ENCODE measurements around the gene MAD1L1. TPM values are rescaled to one million over a fixed set of nuclear protein-coding genes. Genes with fewer than 3 reads are reported as not detected.

The MAD1L1 gene
- total and polyA plus RNA-seq, 8 donors, result 21.4 to 58.8 (median 22.5) TPM

DNA sequence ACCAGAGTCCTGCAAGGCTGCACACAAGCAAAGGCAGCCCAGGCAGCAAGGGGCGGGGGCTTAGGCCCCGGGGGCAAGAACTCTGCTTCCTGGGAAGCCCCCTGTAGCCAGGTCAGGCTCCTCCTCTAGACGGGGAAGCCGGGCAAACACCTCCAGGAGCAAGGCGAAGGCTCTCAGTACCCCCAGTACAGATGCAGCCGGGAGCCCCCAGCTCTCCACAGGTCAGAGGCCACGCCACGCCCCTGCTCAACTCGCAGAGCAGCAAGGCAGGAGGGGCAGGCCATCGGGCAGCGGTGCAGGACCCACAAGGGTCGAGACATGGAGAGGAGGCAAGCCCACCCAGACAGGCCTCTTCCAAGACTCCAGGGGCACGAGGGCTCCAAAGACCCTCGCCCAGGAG, 108.8 kb downstream of the MAD1L1 start:
- Histone ChIP-seq H3K4me3 (no peak overlapping the region), H3K4me1 (peaks cover 0 to 11% of the 10 kb centered on the region in 2 donors), H3K27ac (no peak overlapping the region), H3K9me3 (no peaks in the 10 kb centered on the region), H3K27me3 (no peaks in the 10 kb centered on the region), H3K36me3 (peaks cover 0 to 45% of the 10 kb centered on the region in 2 donors)
- no peak for ATAC-seq
- intact Hi-C loops (cut with DNase I), result no loop called here
- no peak for DNase-seq
- TF ChIP-seq, protein P1, sequence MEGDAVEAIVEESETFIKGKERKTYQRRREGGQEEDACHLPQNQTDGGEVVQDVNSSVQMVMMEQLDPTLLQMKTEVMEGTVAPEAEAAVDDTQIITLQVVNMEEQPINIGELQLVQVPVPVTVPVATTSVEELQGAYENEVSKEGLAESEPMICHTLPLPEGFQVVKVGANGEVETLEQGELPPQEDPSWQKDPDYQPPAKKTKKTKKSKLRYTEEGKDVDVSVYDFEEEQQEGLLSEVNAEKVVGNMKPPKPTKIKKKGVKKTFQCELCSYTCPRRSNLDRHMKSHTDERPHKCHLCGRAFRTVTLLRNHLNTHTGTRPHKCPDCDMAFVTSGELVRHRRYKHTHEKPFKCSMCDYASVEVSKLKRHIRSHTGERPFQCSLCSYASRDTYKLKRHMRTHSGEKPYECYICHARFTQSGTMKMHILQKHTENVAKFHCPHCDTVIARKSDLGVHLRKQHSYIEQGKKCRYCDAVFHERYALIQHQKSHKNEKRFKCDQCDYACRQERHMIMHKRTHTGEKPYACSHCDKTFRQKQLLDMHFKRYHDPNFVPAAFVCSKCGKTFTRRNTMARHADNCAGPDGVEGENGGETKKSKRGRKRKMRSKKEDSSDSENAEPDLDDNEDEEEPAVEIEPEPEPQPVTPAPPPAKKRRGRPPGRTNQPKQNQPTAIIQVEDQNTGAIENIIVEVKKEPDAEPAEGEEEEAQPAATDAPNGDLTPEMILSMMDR (IDR thresholded peaks at IDR 0.05), result no peak

DNA sequence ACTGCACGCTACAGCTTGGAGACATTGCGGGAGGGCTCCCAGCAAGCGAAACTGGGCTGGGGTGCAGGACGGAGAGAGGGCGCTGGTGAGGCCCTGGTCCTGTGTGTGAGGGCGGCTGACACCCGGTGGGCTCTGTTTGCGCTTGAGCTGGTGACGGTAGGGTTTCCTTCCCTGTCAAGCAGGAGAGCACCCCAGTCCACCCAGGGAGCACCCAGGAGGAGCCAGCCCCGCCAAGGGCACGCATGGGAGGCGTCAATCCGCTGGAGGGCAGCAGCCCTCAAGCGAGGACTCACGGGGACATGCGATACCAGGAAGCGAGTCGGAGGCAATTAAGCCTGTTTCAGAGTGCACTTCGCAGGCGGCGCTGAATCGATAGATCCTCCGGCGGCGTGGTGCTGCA, 109.4 kb downstream of the MAD1L1 start:
- no peaks in the 10 kb centered on the region for H3K9me3 ChIP-seq
- ATAC-seq, result no peak
- H3K4me3 ChIP-seq, result no peak overlapping the region
- TF ChIP-seq, protein P1 (IDR thresholded peaks at IDR 0.05), result no peak
- intact Hi-C loops (cut with DNase I), result no loop called here
- H3K36me3 ChIP-seq, result peaks cover 0 to 44% of the 10 kb centered on the region in 2 donors
- no peak for DNase-seq
- peaks cover 0 to 11% of the 10 kb centered on the region in 2 donors for H3K4me1 ChIP-seq
- H3K27ac ChIP-seq, result no peak overlapping the region
- H3K27me3 ChIP-seq, result no peaks in the 10 kb centered on the region

DNA sequence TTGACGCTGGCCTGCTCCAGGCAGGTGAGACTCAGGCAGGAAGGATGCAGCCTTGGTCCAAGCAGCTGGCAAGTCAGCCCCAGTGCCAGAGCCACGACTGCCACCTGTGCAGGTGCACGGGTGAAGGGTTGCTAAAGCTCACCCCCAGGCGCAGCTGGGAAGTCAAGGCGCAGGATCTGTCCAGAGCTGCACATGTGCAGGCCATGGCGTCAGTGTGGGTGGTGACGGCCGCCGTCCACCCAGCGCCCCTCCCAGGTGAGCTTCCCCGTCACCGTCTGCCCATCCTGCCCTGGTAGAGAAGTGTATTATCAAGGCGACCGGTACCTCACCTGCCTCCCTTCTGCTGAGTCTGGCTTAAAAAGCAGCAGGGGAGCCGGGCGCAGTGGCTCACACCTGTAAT, 110.1 kb downstream of the MAD1L1 start:
- H3K27ac ChIP-seq, result no peak overlapping the region
- peaks cover 0 to 11% of the 10 kb centered on the region in 2 donors for H3K4me1 ChIP-seq
- ATAC-seq, result no peak
- H3K9me3 ChIP-seq, result no peaks in the 10 kb centered on the region
- H3K27me3 ChIP-seq, result no peaks in the 10 kb centered on the region
- no peak for DNase-seq
- TF ChIP-seq, protein P1 (IDR thresholded peaks at IDR 0.05), result no peak
- intact Hi-C loops (cut with DNase I), result no loop called here
- H3K36me3 ChIP-seq, result peaks cover 0 to 44% of the 10 kb centered on the region in 2 donors
- H3K4me3 ChIP-seq, result no peak overlapping the region

DNA sequence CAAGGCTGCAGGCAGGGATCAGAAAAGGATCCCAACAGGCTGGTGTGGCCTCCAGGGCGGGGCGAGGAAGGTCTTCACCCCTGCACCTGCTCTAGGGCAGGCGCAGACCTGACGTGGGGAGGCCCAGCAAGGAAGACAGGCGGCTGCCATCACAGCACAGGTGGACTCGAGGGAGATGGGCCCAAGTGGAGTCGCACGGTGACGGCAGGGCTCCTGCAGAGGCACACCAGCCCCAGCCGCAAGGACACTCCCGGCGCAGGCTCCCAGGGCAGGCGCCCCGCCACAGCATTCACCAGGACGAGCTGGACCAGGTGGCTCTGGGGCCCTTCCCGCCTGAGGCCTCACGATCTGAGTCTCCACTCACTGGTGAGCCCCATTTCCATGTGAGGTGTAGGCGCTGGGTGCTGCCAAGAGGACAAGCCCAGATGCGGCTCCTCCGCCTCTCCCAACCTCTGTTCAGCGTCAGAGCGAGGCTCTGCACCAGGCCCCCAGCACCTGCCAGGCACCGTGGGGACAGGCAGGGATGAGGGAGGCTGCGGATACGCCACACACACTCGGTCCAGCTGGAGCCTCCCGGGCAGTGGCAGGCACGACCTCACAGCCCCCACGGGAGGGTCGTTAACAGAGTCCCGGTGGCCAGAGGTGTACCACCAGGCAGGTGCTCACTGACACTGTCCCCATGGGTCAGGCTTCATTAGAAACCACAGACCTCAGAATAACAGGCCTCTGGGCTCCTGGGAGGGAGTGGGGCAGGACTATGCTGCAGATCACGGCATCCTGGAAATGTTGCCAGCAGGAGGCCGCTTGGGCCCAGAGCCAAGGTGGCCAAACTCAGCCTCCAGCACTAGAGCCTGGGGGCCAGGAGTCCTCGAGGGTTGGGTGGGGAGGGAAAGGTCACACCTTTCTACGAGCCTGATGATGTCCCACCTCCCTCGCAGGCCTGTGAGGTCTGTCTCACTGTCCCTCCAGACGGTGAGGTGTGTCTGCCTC, 111.6 kb downstream of the MAD1L1 start:
- no peak overlapping the region for H3K27ac ChIP-seq
- no peak for DNase-seq
- TF ChIP-seq, protein P1 (IDR thresholded peaks at IDR 0.05), result no peak
- H3K36me3 ChIP-seq, result peaks cover 0 to 33% of the 10 kb centered on the region in 2 donors
- H3K27me3 ChIP-seq, result no peaks in the 10 kb centered on the region
- no peak overlapping the region for H3K4me3 ChIP-seq
- no peaks in the 10 kb centered on the region for H3K9me3 ChIP-seq
- intact Hi-C loops (cut with DNase I), result no loop called here
- ATAC-seq, result no peak
- H3K4me1 ChIP-seq, result peaks cover 0 to 22% of the 10 kb centered on the region in 2 donors

DNA sequence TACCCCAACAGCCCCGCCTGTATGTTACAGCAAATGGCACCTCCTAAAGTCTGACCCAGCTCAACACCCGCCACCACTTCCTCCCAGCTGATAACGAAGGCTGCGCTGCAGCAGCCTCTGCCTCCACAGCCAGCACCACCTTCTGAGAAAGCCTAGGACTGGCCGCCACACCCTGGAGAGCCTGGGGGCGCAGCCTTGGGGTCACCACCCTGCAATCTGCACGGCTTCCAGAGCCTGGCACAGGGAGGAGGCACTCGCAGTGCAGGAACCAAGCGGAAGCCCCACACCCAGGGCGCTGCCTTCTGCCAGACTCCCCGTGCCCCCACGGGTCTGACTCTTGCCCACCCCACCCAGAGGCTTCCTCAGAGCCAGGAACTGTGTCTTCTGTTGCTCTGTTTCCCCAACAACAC, 112.5 kb downstream of the MAD1L1 start:
- ATAC-seq (no peak), DNase-seq (no peak)
- H3K36me3 ChIP-seq, result peaks cover 0 to 24% of the 10 kb centered on the region in 2 donors
- TF ChIP-seq, protein P1 (IDR thresholded peaks at IDR 0.05), result no peak
- no peak overlapping the region for H3K4me3 ChIP-seq
- H3K27ac ChIP-seq, result peak overlapping the region in 1 of 2 donors; percentile 45
- peaks cover 0 to 31% of the 10 kb centered on the region in 2 donors for H3K4me1 ChIP-seq
- H3K27me3 ChIP-seq, result no peaks in the 10 kb centered on the region
- H3K9me3 ChIP-seq, result no peaks in the 10 kb centered on the region
- intact Hi-C loops (cut with DNase I), result no loop called here

Measured in left lung (tissue), 10 donors.